DND-41 (cell line): Measurements from ENCODE around the gene ALDH1A3.

Experiments
- ATAC-seq: fragments of 200-7000 bp; cut with Tn5 transposase; 3 replicates; pipeline ENCODE4 v1.9.1; 2021; ENCODE audit warnings: low read depth; ENCODE audit not compliant: insufficient read depth
- DNase-seq: peaks from one replicate; pipeline ENCODE4 v3.0.0-alpha.2; 2020
- H2AFZ ChIP-seq: 2 replicates; pipeline ENCODE4 v1.6.0; 2012; ENCODE audit warnings: low read depth, low read length
- H3K27ac ChIP-seq: 2 replicates; pipeline ENCODE4 v1.5.1; 2012; ENCODE audit warnings: low read length, inconsistent platforms
- H3K27me3 ChIP-seq: fragments of 200-600 bp; sonication (generic); 2 replicates; pipeline ENCODE4 v1.6.0; 2012; ENCODE audit warnings: low read length, mild to moderate bottlenecking, inconsistent platforms; ENCODE audit not compliant: insufficient read depth, poor library complexity
- H3K36me3 ChIP-seq: 2 replicates; pipeline ENCODE4 v1.5.1; 2012; ENCODE audit warnings: low read length, inconsistent platforms; ENCODE audit not compliant: insufficient read depth
- H3K4me1 ChIP-seq: 2 replicates; pipeline ENCODE4 v1.5.1; 2012; ENCODE audit warnings: mild to moderate bottlenecking, low read length; ENCODE audit not compliant: insufficient read depth
- H3K4me2 ChIP-seq: 2 replicates; pipeline ENCODE4 v1.6.0; 2012; ENCODE audit warnings: mild to moderate bottlenecking, moderate library complexity, low read length, inconsistent platforms; ENCODE audit not compliant: insufficient read depth
- H3K4me3 ChIP-seq, 2 experiments: fragments of 200-600 bp in 1 of 2; shearing (Covaris generic) in 1 of 2; 2 replicates each; pipeline ENCODE4 v1.5.1; 2012 to 2016; ENCODE audit warnings: inconsistent platforms in 2 of 2, low read length in 2 of 2, mild to moderate bottlenecking in 2 of 2, low read depth in 1 of 2, moderate library complexity in 1 of 2
- H3K79me2 ChIP-seq: 2 replicates; pipeline ENCODE4 v1.6.0; 2012; ENCODE audit warnings: low read length, inconsistent platforms; ENCODE audit not compliant: insufficient read depth
- H3K9ac ChIP-seq: 2 replicates; pipeline ENCODE4 v1.6.0; 2012; ENCODE audit warnings: low read depth, mild to moderate bottlenecking, inconsistent platforms, low read length, moderate library complexity
- H3K9me3 ChIP-seq: 2 replicates; pipeline ENCODE4 v1.5.1; 2012; ENCODE audit warnings: low read length, moderate library complexity, mild to moderate bottlenecking, inconsistent platforms; ENCODE audit not compliant: insufficient read depth, severe bottlenecking
- H4K20me1 ChIP-seq: 2 replicates; pipeline ENCODE4 v1.6.0; 2012; ENCODE audit warnings: low read length; ENCODE audit not compliant: insufficient read depth
- EZH2 ChIP-seq: IDR thresholded peaks from 3 replicates; pipeline ENCODE4 v1.6.1; 2012; ENCODE audit warnings: borderline replicate concordance, low read depth, mild to moderate bottlenecking, moderate library complexity, low read length, inconsistent platforms; ENCODE audit not compliant: severe bottlenecking
- TF ChIP-seq, protein P1 (sequence below): IDR thresholded peaks from 2 replicates; pipeline ENCODE4 v1.5.1; 2012; ENCODE audit warnings: borderline replicate concordance, low read length, moderate library complexity, mild to moderate bottlenecking; ENCODE audit not compliant: poor library complexity, severe bottlenecking; ENCODE audit errors: extremely low read depth

The ALDH1A3 gene

GRCh38 chr15:100859970-100860828 is 19.4 kb upstream of the ALDH1A3 start:
- Histone ChIP-seq H3K4me2 (no peak overlapping the region), H3K79me2 (no peaks in the 10 kb centered on the region)
- TF ChIP-seq, protein P1, sequence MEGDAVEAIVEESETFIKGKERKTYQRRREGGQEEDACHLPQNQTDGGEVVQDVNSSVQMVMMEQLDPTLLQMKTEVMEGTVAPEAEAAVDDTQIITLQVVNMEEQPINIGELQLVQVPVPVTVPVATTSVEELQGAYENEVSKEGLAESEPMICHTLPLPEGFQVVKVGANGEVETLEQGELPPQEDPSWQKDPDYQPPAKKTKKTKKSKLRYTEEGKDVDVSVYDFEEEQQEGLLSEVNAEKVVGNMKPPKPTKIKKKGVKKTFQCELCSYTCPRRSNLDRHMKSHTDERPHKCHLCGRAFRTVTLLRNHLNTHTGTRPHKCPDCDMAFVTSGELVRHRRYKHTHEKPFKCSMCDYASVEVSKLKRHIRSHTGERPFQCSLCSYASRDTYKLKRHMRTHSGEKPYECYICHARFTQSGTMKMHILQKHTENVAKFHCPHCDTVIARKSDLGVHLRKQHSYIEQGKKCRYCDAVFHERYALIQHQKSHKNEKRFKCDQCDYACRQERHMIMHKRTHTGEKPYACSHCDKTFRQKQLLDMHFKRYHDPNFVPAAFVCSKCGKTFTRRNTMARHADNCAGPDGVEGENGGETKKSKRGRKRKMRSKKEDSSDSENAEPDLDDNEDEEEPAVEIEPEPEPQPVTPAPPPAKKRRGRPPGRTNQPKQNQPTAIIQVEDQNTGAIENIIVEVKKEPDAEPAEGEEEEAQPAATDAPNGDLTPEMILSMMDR = no peak
- no peak for TF ChIP-seq EZH2

GRCh38 chr15:100860829-100861510 is 18.7 kb upstream of the ALDH1A3 start:
- TF ChIP-seq, protein P1 = no peak
- no peak for TF ChIP-seq EZH2
- Histone ChIP-seq H3K4me1 (no peaks in the 10 kb centered on the region), H3K4me2 (no peak overlapping the region), H3K4me3 (no peak overlapping the region), H3K27ac (no peak overlapping the region), H4K20me1 (no peaks in the 10 kb centered on the region), H3K27me3 (no peaks in the 10 kb centered on the region), H3K9ac (no peak overlapping the region), H2AFZ (no peak overlapping the region), H3K36me3 (no peaks in the 10 kb centered on the region), H3K79me2 (no peaks in the 10 kb centered on the region), H3K9me3 (no peaks in the 10 kb centered on the region)
- no peak for DNase-seq
- ATAC-seq = no peak

More at GRCh38 chr15:100859970-100860828, 19.4 kb upstream of the ALDH1A3 start:
- Histone ChIP-seq H3K4me1 (no peaks in the 10 kb centered on the region), H3K9me3 (no peaks in the 10 kb centered on the region), H3K4me3 (no peak overlapping the region), H3K27ac (no peak overlapping the region), H3K27me3 (no peaks in the 10 kb centered on the region), H4K20me1 (no peaks in the 10 kb centered on the region), H3K36me3 (no peaks in the 10 kb centered on the region), H2AFZ (no peak overlapping the region), H3K9ac (no peak overlapping the region)
- ATAC-seq (no peak), DNase-seq (no peak)

GRCh38 chr15:100861511-100861991 is 18.1 kb upstream of the ALDH1A3 start:
- Histone ChIP-seq H3K4me2 (no peak overlapping the region), H3K9ac (no peak overlapping the region), H3K79me2 (no peaks in the 10 kb centered on the region), H2AFZ (no peak overlapping the region), H3K27ac (no peak overlapping the region), H3K4me3 (no peak overlapping the region), H3K9me3 (no peaks in the 10 kb centered on the region), H3K36me3 (no peaks in the 10 kb centered on the region), H3K27me3 (no peaks in the 10 kb centered on the region), H3K4me1 (no peaks in the 10 kb centered on the region), H4K20me1 (no peaks in the 10 kb centered on the region)
- no peak for DNase-seq
- TF ChIP-seq EZH2 = no peak
- TF ChIP-seq, protein P1 = no peak
- no peak for ATAC-seq
